IMR-90 (cell line): ENCODE results near the gene CENPA. TPM values are rescaled to one million over a fixed set of nuclear protein-coding genes. Genes with fewer than 3 reads are reported as not detected.

ENCODE experiments used
- ATAC-seq: fragments of 200-7000 bp; cut with Tn5 transposase; 2 replicates; pipeline ENCODE4 v1.9.1; 2020; ENCODE audit warnings: low read depth, mild to moderate bottlenecking, moderate library complexity
- BruUV-seq: library from RNA; stranded (reverse); fragments of 400-500 nt; replicated peaks from 2 replicates; lab custom pipeline; 2021; lab: Mats Ljungman, UMichigan
- CTCF ChIA-PET: fragments of 300-600 bp; formaldehyde crosslinking; extraction: SDS; loops from one replicate; lab custom pipeline; 2021; ENCODE audit warnings: antibody characterized with exemption; lab: Yijun Ruan, JAX
- POLR2A ChIA-PET: fragments of 300-600 bp; sonication (Branson Sonifier 250); formaldehyde crosslinking; loops from one replicate; lab custom pipeline; 2022; ENCODE audit warnings: antibody characterized with exemption; ENCODE audit not compliant: unreplicated experiment; lab: Charles Lee
- DNase-seq: peaks from one replicate; pipeline ENCODE4 v3.0.0; 2013
- H2AFZ ChIP-seq: replicated peaks from 2 replicates; pipeline ENCODE3; 2013; ENCODE audit warnings: low read length, mild to moderate bottlenecking; ENCODE audit not compliant: poor library complexity
- H2AK5ac ChIP-seq: 2 replicates; pipeline ENCODE4 v1.6.1; 2013; ENCODE audit warnings: low read depth, low read length, inconsistent platforms
- H2AK9ac ChIP-seq: replicated peaks from 2 replicates; pipeline ENCODE3; 2013; ENCODE audit warnings: mild to moderate bottlenecking, low read depth, low read length, moderate library complexity; ENCODE audit not compliant: poor library complexity
- H2BK120ac ChIP-seq: 2 replicates; pipeline ENCODE4 v1.6.1; 2013; ENCODE audit warnings: low read depth, low read length, inconsistent platforms
- H2BK15ac ChIP-seq: 3 replicates; pipeline ENCODE4 v1.6.1; 2013; ENCODE audit warnings: low read depth, low read length, inconsistent platforms
- H2BK20ac ChIP-seq: 2 replicates; pipeline ENCODE4 v1.6.1; 2013; ENCODE audit warnings: low read depth, mild to moderate bottlenecking, inconsistent platforms, low read length, moderate library complexity
- H2BK5ac ChIP-seq: 2 replicates; pipeline ENCODE4 v1.6.1; 2013; ENCODE audit warnings: mild to moderate bottlenecking, low read depth, low read length, inconsistent platforms; ENCODE audit not compliant: poor library complexity, severe bottlenecking
- H3K14ac ChIP-seq: replicated peaks from 2 replicates; pipeline ENCODE4 v1.6.1; 2013; ENCODE audit warnings: low read depth, low read length, inconsistent platforms
- H3K18ac ChIP-seq: 2 replicates; pipeline ENCODE4 v1.6.1; 2013; ENCODE audit warnings: low read depth, low read length, control low read depth
- H3K23ac ChIP-seq: 2 replicates; pipeline ENCODE4 v1.6.1; 2013; ENCODE audit warnings: low read depth, low read length, inconsistent platforms
- H3K27ac ChIP-seq: 2 replicates; pipeline ENCODE4 v1.5.1; 2013; ENCODE audit warnings: mild to moderate bottlenecking, control low read depth, low read length; ENCODE audit not compliant: insufficient read depth
- H3K27me3 ChIP-seq: 2 replicates; pipeline ENCODE4 v1.6.1; 2013; ENCODE audit warnings: low read length; ENCODE audit not compliant: control insufficient read depth, insufficient read depth
- H3K36me3 ChIP-seq: 2 replicates; pipeline ENCODE4 v1.6.1; 2013; ENCODE audit warnings: low read length, mixed read lengths; ENCODE audit not compliant: control insufficient read depth, insufficient read depth
- H3K4ac ChIP-seq: 2 replicates; pipeline ENCODE4 v1.6.1; 2013; ENCODE audit warnings: low read depth, low read length, inconsistent platforms
- H3K4me1 ChIP-seq: 2 replicates; pipeline ENCODE4 v1.6.1; 2013; ENCODE audit warnings: low read length, mixed read lengths; ENCODE audit not compliant: control insufficient read depth, insufficient read depth
- H3K4me2 ChIP-seq: 2 replicates; pipeline ENCODE4 v1.6.1; 2013; ENCODE audit warnings: low read depth, mild to moderate bottlenecking, control low read depth, low read length, moderate library complexity
- H3K4me3 ChIP-seq: 2 replicates; pipeline ENCODE4 v1.5.1; 2013; ENCODE audit warnings: low read depth, mild to moderate bottlenecking, control low read depth, low read length, moderate library complexity; ENCODE audit not compliant: insufficient read depth
- H3K56ac ChIP-seq: 2 replicates; pipeline ENCODE4 v1.6.1; 2013; ENCODE audit warnings: low read length, inconsistent platforms; ENCODE audit not compliant: insufficient read depth; ENCODE audit errors: extremely low read depth
- H3K79me1 ChIP-seq, 2 experiments: 2 replicates each; pipeline ENCODE4 v1.6.1; 2013; ENCODE audit warnings: low read length in 2 of 2, inconsistent platforms in 1 of 2, low read depth in 1 of 2
- H3K9ac ChIP-seq: 2 replicates; pipeline ENCODE4 v1.6.1; 2013; ENCODE audit warnings: low read depth, low read length, control low read depth
- H3K9me1 ChIP-seq: 2 replicates; pipeline ENCODE4 v1.6.1; 2013; ENCODE audit warnings: low read length, inconsistent platforms; ENCODE audit not compliant: insufficient read depth
- H3K9me3 ChIP-seq: 2 replicates; pipeline ENCODE4 v1.6.1; 2013; ENCODE audit warnings: low read length; ENCODE audit not compliant: control insufficient read depth, insufficient read depth
- H4K20me1 ChIP-seq: 2 replicates; pipeline ENCODE4 v1.6.1; 2013; ENCODE audit warnings: low read length, inconsistent platforms; ENCODE audit not compliant: insufficient read depth
- H4K5ac ChIP-seq: 2 replicates; pipeline ENCODE4 v1.6.1; 2013; ENCODE audit warnings: mild to moderate bottlenecking, low read depth, low read length, control low read depth
- H4K8ac ChIP-seq, 2 experiments: 2 replicates each; pipeline ENCODE4 v1.6.1; 2013; ENCODE audit warnings: low read depth in 2 of 2, low read length in 2 of 2, control low read depth in 1 of 2, inconsistent platforms in 1 of 2
- H4K91ac ChIP-seq: 2 replicates; pipeline ENCODE4 v1.6.1; 2013; ENCODE audit warnings: low read depth, low read length, inconsistent platforms; ENCODE audit not compliant: insufficient read depth
- CEBPB ChIP-seq: IDR thresholded peaks from 2 replicates; pipeline ENCODE4 v1.6.1; 2012; ENCODE audit warnings: low read depth, low read length, improper control_type of control experiment
- CHD1 ChIP-seq: IDR thresholded peaks from 2 replicates; pipeline ENCODE4 v1.6.1; 2012; ENCODE audit warnings: low read depth, low read length, improper control_type of control experiment
- CTCF ChIP-seq: conservative IDR thresholded peaks from 2 replicates; pipeline ENCODE4 v1.5.1; 2012; ENCODE audit warnings: mild to moderate bottlenecking, low read depth, low read length, improper control_type of control experiment
- FOS ChIP-seq: fragments of 150-350 bp; IDR thresholded peaks from 2 replicates; pipeline ENCODE4 v1.6.1; 2016; ENCODE audit warnings: low read depth, low read length
- MAFK ChIP-seq: IDR thresholded peaks from 2 replicates; pipeline ENCODE4 v1.6.1; 2012; ENCODE audit warnings: low read depth, low read length, improper control_type of control experiment
- MAZ ChIP-seq: IDR thresholded peaks from 2 replicates; pipeline ENCODE4 v1.6.1; 2012; ENCODE audit warnings: low read depth, mild to moderate bottlenecking, low read length, improper control_type of control experiment, moderate library complexity, borderline replicate concordance
- MXI1 ChIP-seq: IDR thresholded peaks from 2 replicates; pipeline ENCODE4 v1.6.1; 2012; ENCODE audit warnings: low read depth, mild to moderate bottlenecking, low read length, moderate library complexity, borderline replicate concordance
- RAD21 ChIP-seq: IDR thresholded peaks from 2 replicates; pipeline ENCODE4 v1.6.1; 2012; ENCODE audit warnings: low read length, improper control_type of control experiment
- RFX5 ChIP-seq: IDR thresholded peaks from 2 replicates; pipeline ENCODE4 v1.8.0; 2012; ENCODE audit warnings: low read depth, mild to moderate bottlenecking, low read length, moderate library complexity
- SMC3 ChIP-seq: fragments of 150-350 bp; IDR thresholded peaks from 2 replicates; pipeline ENCODE4 v1.6.1; 2016; ENCODE audit warnings: low read depth, mild to moderate bottlenecking, antibody characterized with exemption, low read length, moderate library complexity
- USF2 ChIP-seq: fragments of 150-350 bp; IDR thresholded peaks from 2 replicates; pipeline ENCODE4 v1.6.1; 2017; ENCODE audit warnings: mild to moderate bottlenecking, antibody characterized with exemption, low read length, low read depth
- WGBS, 2 experiments: methylation state at CpG; one replicate each; pipeline versions ENCODE4 v1.1.5 to v1.1.7; 2013; ENCODE audit warnings: missing lambda C conversion rate in 2 of 2; ENCODE audit not compliant: insufficient read length in 1 of 2; ENCODE audit errors: extremely low coverage in 2 of 2; 5-methylcytosine and 5-hydroxymethylcytosine counted together
- dilution Hi-C: fragments of 300-500 bp; cut with HindIII; formaldehyde crosslinking; loops from one replicate; pipeline ENCODE4 v1.14.3; 2018; ENCODE audit warnings: low sequenced_read_pairs; ENCODE audit not compliant: unreplicated experiment
- in situ Hi-C: fragments of 300-500 bp; cut with MboI; formaldehyde crosslinking; loops from 3 replicates; pipeline ENCODE4 v1.14.3; 2019; ENCODE audit warnings: low sequenced_read_pairs, inconsistent platforms, mixed read lengths
- intact Hi-C: fragments of 100-400 bp; cut with micrococcal nuclease; formaldehyde crosslinking; loops from 2 replicates; pipeline ENCODE4 v1.10.0; 2022
- polyA plus RNA-seq, 3 experiments: library from polyadenylated mRNA; depleted of rRNA; stranded (reverse); fragments of >200 nt; gene quantifications; 2 replicates each; pipeline ENCODE4 v1.2.3, GENCODE V29; 2012; ENCODE audit warnings: low replicate concordance in 1 of 3
- total RNA-seq: library from RNA; depleted of rRNA; stranded (reverse); fragments of >200 nt; gene quantifications from 2 replicates; pipeline ENCODE4 v1.2.3, GENCODE V29; 2012

Gene CENPA
- total and polyA plus RNA-seq, 2 of the 4 experiments (the other 2 are of a cell fraction): 7.7 to 14.9 TPM

- no peak for TF ChIP-seq CHD1
Observed at GRCh38 chr2:26765475-26766200, 20.2 kb upstream of the CENPA start (continued).

- H2AK5ac ChIP-seq: no peak overlapping the region
- no peak overlapping the region for H4K5ac ChIP-seq
- H2BK120ac ChIP-seq: no peak overlapping the region
- no peak overlapping the region for H2AFZ ChIP-seq
- H3K27ac ChIP-seq: no peak overlapping the region
- H3K4me3 ChIP-seq: no peak overlapping the region
- no peak overlapping the region for H2BK5ac ChIP-seq
- DNase-seq (no peak), ATAC-seq (no peak)
- no peak overlapping the region for H3K4ac ChIP-seq
- no peak overlapping the region for H3K14ac ChIP-seq
- ChIA-PET POLR2A (no interaction called here), CTCF (no interaction called here)
- intact Hi-C loops (no loop called here), in situ Hi-C loops (no loop called here), dilution Hi-C loops (no loop called here)
- peaks cover 52 to 85% of the 10 kb centered on the region in 2 experiments for H3K79me1 ChIP-seq
- no peak overlapping the region for H2BK20ac ChIP-seq
- no peak overlapping the region for H2AK9ac ChIP-seq
- H3K56ac ChIP-seq: no peak overlapping the region
- no peaks in the 10 kb centered on the region for H3K27me3 ChIP-seq
- BruUV-seq: no TSS peak
- no peak for TF ChIP-seq FOS
- no peak for TF ChIP-seq MXI1
- no peak for TF ChIP-seq CEBPB
- no peak for TF ChIP-seq RFX5
- TF ChIP-seq USF2: no peak
- TF ChIP-seq MAFK: no peak
- TF ChIP-seq SMC3: no peak
- no peak for TF ChIP-seq RAD21
- TF ChIP-seq CTCF: no peak
- no peak for TF ChIP-seq MAZ
- H3K9me3 ChIP-seq: no peaks in the 10 kb centered on the region
- H3K4me2 ChIP-seq: no peak overlapping the region; the same call in 1 of the 2 replicates
- peaks cover 57% of the 10 kb centered on the region for H4K20me1 ChIP-seq
- H3K9ac ChIP-seq: no peak overlapping the region
- no peak overlapping the region for H3K18ac ChIP-seq
- peaks cover 8% of the 10 kb centered on the region for H3K36me3 ChIP-seq
- no peak overlapping the region for H3K23ac ChIP-seq
- 0 out of 4 replicates have a peak overlapping the region, but pooled peaks of 1 of the 2 experiments have one; percentile 5 for H4K8ac ChIP-seq
- no peak overlapping the region for H4K91ac ChIP-seq
- WGBS, 2 experiments: 80% methylated on average over 2 of the region's 5 CpGs; no CpG with 5 or more reads in 1 of the 2 experiments
- no peak overlapping the region for H2BK15ac ChIP-seq
- peaks cover 38% of the 10 kb centered on the region for H3K9me1 ChIP-seq
- peaks cover 31% of the 10 kb centered on the region for H3K4me1 ChIP-seq
Observed at GRCh38 chr2:26767129-26767528, 18.7 kb upstream of the CENPA start.
